KMS-11 (cell line): ENCODE data around the gene GPR63.

Source experiments
- H2AFZ ChIP-seq: fragments of 200-600 bp; sonication (generic); 2 replicates; pipeline ENCODE4 v1.6.1; 2016; ENCODE audit warnings: antibody characterized with exemption, mixed run types, low read depth
- H3K27ac ChIP-seq: fragments of 200-600 bp; sonication (generic); 2 replicates; pipeline ENCODE4 v1.6.1; 2016; ENCODE audit warnings: mild to moderate bottlenecking, mixed run types
- H3K27me3 ChIP-seq: fragments of 200-600 bp; sonication (generic); 2 replicates; pipeline ENCODE4 v1.6.1; 2017; ENCODE audit warnings: mild to moderate bottlenecking, low read depth, mixed run types, moderate library complexity; ENCODE audit not compliant: insufficient read depth
- H3K36me3 ChIP-seq: fragments of 200-600 bp; sonication (generic); 2 replicates; pipeline ENCODE4 v1.6.1; 2017; ENCODE audit warnings: mild to moderate bottlenecking, mixed run types; ENCODE audit not compliant: insufficient read depth
- H3K4me1 ChIP-seq: fragments of 200-600 bp; sonication (generic); 2 replicates; pipeline ENCODE4 v1.6.1; 2016; ENCODE audit warnings: mild to moderate bottlenecking, low read depth, mixed run types; ENCODE audit not compliant: poor library complexity, severe bottlenecking
- H3K4me2 ChIP-seq: fragments of 200-600 bp; sonication (generic); 2 replicates; pipeline ENCODE4 v1.7.0; 2016; ENCODE audit warnings: mild to moderate bottlenecking, mixed run types
- H3K4me3 ChIP-seq: fragments of 200-600 bp; sonication (generic); IDR thresholded peaks from 2 replicates; pipeline ENCODE4 v1.6.1; 2017; ENCODE audit warnings: low read depth, low read length, mixed read lengths; ENCODE audit not compliant: insufficient read depth
- H3K79me2 ChIP-seq: fragments of 200-600 bp; sonication (generic); 2 replicates; pipeline ENCODE4 v1.6.1; 2016; ENCODE audit warnings: low read depth, mixed run types; ENCODE audit not compliant: insufficient read depth
- H3K9ac ChIP-seq: fragments of 200-600 bp; sonication (generic); 2 replicates; pipeline ENCODE4 v1.6.1; 2016; ENCODE audit warnings: mild to moderate bottlenecking, mixed run types
- H4K20me1 ChIP-seq: fragments of 200-600 bp; sonication (generic); 2 replicates; pipeline ENCODE4 v1.6.1; 2016; ENCODE audit warnings: mild to moderate bottlenecking, mixed run types; ENCODE audit not compliant: insufficient read depth
- CTCF ChIP-seq: fragments of 200-600 bp; sonication (generic); conservative IDR thresholded peaks from 2 replicates; pipeline ENCODE4 v1.6.1; 2017; ENCODE audit warnings: low read depth, mild to moderate bottlenecking, antibody characterized with exemption, low read length, moderate library complexity, mixed read lengths

GPR63 gene

GRCh38 chr6:96862560-96862959 is 25.3 kb upstream of the GPR63 start:
- Histone ChIP-seq H4K20me1 (no peaks in the 10 kb centered on the region), H3K27me3 (no peaks in the 10 kb centered on the region), H3K9ac (no peak overlapping the region), H2AFZ (no peak overlapping the region), H3K4me3 (no peak overlapping the region), H3K4me2 (no peak overlapping the region), H3K79me2 (no peaks in the 10 kb centered on the region), H3K4me1 (no peaks in the 10 kb centered on the region), H3K36me3 (no peaks in the 10 kb centered on the region), H3K27ac (no peak overlapping the region)
- TF ChIP-seq CTCF = no peak

GRCh38 chr6:96861588-96861987 is 24.3 kb upstream of the GPR63 start:
- Histone ChIP-seq H3K4me1 (no peaks in the 10 kb centered on the region), H3K79me2 (no peaks in the 10 kb centered on the region), H3K9ac (no peak overlapping the region), H3K27ac (no peak overlapping the region), H3K36me3 (no peaks in the 10 kb centered on the region), H3K4me3 (no peak overlapping the region), H4K20me1 (no peaks in the 10 kb centered on the region), H2AFZ (no peak overlapping the region), H3K27me3 (no peaks in the 10 kb centered on the region), H3K4me2 (no peak overlapping the region)
- TF ChIP-seq CTCF = no peak

GRCh38 chr6:96856856-96857255 is 19.6 kb upstream of the GPR63 start:
- H3K4me2 ChIP-seq = no peak overlapping the region
- no peaks in the 10 kb centered on the region for H4K20me1 ChIP-seq
- H3K27ac ChIP-seq = no peak overlapping the region
- H3K27me3 ChIP-seq = no peaks in the 10 kb centered on the region
- no peaks in the 10 kb centered on the region for H3K79me2 ChIP-seq
- no peak overlapping the region for H3K4me3 ChIP-seq
- H3K36me3 ChIP-seq = no peaks in the 10 kb centered on the region
- no peak overlapping the region for H2AFZ ChIP-seq
- TF ChIP-seq CTCF = no peak
- no peak overlapping the region for H3K9ac ChIP-seq
- no peaks in the 10 kb centered on the region for H3K4me1 ChIP-seq

- H3K36me3 ChIP-seq = no peaks in the 10 kb centered on the region
- H2AFZ ChIP-seq = no peak overlapping the region
- no peak for TF ChIP-seq CTCF
- H3K79me2 ChIP-seq = no peaks in the 10 kb centered on the region
- H3K4me2 ChIP-seq = no peak overlapping the region
- no peak overlapping the region for H3K4me3 ChIP-seq
- no peak overlapping the region for H3K9ac ChIP-seq
- H3K4me1 ChIP-seq = no peaks in the 10 kb centered on the region
- H4K20me1 ChIP-seq = no peaks in the 10 kb centered on the region
- H3K27me3 ChIP-seq = no peaks in the 10 kb centered on the region
- no peak overlapping the region for H3K27ac ChIP-seq
These were observed 15.8 kb upstream of the GPR63 start for GRCh38 chr6:96853083-96853482.

GRCh38 chr6:96852605-96853004 is 15.3 kb upstream of the GPR63 start:
- H2AFZ ChIP-seq = no peak overlapping the region

More at GRCh38 chr6:96852605-96853004, 15.3 kb upstream of the GPR63 start:
- H3K27me3 ChIP-seq = no peaks in the 10 kb centered on the region
- H3K79me2 ChIP-seq = no peaks in the 10 kb centered on the region
- no peak overlapping the region for H3K4me3 ChIP-seq
- H3K36me3 ChIP-seq = no peaks in the 10 kb centered on the region
- H3K27ac ChIP-seq = no peak overlapping the region
- TF ChIP-seq CTCF = no peak
- no peaks in the 10 kb centered on the region for H4K20me1 ChIP-seq
- no peak overlapping the region for H3K4me2 ChIP-seq
- H3K4me1 ChIP-seq = no peaks in the 10 kb centered on the region
- no peak overlapping the region for H3K9ac ChIP-seq
